ENCODE data around the gene TRIO.

Gene TRIO

GRCh38 chr5:14251733-14252132, 108.6 kb downstream of the TRIO start:
- peak; percentile 12 for DNase-seq

DNA sequence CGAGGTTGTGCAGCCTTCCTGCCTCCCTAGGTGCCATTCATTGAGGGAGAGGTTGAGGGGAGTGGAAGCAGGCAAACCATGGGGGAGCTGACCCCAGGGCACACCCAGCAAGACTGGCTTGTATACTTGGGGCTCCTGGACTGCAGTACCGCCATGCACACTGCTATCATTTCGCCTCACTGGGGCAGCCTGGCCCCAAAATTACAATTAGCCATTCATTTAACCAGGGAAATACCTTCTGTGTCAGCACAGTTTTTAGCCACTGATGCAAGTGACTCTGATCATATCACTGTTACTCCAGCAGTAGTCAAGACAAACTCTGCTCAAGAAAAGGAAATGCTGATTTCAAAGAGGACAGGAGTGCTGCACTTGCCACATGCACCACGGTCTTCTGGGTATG, 109.7 kb downstream of the TRIO start:
- no peak for DNase-seq

- DNase-seq: no peak
Observed at GRCh38 chr5:14254686-14255085, 111.5 kb downstream of the TRIO start.

DNA sequence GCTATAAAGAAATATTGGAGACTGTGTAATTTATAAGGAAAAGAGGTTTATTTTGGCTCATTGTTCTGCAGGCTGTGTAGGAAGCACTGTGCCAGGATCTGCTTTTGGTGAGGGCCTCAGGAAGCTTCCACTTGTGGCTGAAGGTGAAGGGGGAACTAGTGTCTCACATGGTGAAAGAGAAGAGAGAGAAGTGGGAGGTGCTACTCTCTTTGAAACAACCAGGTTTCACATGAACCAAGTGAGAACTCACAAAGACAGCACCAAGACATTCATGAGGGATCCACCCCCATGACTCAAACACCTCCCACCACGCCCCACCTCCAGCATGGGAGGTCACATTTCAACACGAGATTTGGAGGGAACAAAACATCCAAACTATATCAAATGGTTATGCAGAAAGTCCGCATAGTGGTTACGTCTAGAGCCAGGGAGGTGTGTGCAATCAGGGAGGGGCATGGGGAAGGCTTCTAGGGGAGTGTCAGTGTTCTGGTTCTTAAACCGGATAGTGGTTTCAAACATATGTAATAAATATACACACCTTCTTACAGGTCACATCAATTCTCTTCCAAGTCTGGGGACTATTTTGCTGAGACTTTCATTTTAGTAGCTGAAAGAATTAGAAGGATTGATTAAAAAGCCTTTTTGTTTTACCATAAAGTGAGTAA, 113.0 kb downstream of the TRIO start:
- no peak for DNase-seq

DNA sequence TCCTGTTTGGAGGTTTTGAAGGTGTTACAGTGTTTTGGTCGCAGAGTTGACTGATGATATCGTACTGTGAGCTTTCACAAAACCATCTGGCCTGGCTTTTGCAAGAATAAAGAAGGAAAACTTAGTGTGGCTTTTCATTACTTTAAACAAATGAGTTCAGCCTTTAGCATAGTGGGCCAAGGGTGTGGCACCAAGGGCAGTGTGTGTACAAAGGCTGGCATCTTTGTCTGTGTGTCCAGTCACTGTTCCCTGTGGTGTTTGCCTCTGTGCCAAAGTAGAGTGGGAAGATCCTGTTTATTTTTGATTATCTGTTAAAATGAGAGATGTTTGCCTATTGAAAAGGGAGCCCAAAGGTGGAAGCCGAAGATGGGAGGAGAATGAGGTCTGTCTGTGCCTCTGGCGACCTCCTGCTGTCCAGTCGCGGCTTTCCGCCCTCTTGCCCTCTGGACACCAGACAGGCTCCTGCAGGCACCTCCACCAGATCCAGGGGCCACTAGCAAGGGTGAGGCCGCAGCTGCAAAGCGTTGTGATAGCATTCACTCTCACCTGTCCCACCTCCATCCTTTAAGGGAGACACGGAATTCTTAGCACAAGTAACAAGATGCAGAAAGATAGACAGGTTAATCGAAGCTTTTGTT, 113.7 kb downstream of the TRIO start:
- no peak for DNase-seq

DNA sequence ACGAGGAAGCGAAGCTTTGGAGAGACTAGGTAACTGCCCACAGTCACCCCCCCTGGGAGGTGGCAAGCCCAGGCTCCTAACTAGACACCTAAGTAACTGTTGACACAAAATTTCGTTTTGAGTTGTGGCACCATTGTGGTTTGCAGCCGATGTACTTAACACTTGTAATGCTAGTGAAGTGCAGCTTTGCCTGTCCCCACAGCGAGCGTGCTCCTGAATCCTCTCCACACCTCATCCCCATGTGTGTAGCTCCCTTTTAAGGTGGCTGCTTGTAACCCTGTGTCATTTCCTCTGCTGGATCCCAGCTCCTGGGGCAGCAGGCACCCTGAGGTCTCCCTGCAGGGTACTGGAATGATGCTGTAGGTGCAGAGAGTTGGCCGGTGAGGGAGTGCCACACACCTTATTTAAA, 114.9 kb downstream of the TRIO start:
- peak; percentile 10 for DNase-seq

GRCh38 chr5:14258840-14259239, 115.7 kb downstream of the TRIO start:
- DNase-seq: no peak

DNA sequence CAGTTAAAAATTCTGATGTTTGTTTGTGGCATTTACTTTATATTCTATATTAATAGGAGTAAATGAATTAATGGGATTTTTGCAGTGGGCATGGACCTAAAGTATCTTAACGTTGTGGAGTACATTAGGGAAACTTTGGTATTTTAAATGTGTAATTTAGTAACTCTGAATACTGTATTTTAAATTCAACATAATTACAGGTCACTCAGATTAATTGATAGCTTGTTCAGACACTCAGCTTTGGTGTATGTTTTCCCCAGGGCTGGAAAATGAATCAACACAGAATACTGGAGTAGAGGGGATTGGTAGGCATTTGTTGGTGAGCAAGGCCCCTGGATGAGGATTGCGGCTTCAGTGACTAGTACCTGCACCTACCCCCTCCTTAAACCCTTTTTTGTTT, 117.5 kb downstream of the TRIO start:
- no peak for DNase-seq

DNA sequence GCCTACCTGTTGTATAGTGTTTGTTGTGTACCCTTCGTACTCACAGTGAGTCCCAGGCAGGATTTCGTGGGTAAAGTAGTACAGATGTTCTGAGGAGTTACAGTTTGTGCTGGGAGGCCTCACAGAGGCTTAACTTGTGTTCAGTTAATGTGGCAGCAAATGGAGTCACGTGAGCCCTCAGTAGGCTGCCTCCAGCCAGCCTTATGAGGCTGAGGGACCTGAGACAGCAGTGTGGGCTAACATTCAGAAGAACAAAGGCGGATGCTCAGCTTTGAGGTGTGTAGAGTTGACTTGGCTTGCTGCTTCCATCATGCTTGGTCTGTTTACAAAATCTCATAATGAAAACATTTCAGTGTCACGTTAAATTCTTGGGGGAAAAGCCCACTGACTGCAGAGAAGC, 118.1 kb downstream of the TRIO start:
- DNase-seq: no peak

- DNase-seq: no peak
Observed at GRCh38 chr5:14261856-14262611, 118.9 kb downstream of the TRIO start.

- DNase-seq: no peak
Observed at GRCh38 chr5:14263113-14263512, 120.0 kb downstream of the TRIO start.

DNA sequence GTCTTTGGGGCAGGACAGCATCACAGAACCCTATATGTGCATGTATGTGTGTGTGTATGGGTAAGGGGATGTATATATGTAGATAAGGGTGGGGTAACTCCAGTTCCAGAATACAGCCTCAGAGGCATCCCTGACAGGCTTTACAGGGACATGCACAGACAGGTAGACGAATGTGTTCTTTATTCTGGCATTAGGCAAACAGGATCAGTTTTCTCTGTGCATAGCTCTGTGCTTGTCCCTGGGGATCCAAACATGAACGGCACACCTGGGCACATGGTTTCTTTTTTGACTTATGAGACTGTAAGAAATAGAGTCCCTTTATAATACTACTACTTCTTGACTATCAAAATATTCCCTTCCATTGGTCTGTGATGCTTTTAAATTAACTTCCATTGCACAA, 120.6 kb downstream of the TRIO start:
- no peak for DNase-seq

DNA sequence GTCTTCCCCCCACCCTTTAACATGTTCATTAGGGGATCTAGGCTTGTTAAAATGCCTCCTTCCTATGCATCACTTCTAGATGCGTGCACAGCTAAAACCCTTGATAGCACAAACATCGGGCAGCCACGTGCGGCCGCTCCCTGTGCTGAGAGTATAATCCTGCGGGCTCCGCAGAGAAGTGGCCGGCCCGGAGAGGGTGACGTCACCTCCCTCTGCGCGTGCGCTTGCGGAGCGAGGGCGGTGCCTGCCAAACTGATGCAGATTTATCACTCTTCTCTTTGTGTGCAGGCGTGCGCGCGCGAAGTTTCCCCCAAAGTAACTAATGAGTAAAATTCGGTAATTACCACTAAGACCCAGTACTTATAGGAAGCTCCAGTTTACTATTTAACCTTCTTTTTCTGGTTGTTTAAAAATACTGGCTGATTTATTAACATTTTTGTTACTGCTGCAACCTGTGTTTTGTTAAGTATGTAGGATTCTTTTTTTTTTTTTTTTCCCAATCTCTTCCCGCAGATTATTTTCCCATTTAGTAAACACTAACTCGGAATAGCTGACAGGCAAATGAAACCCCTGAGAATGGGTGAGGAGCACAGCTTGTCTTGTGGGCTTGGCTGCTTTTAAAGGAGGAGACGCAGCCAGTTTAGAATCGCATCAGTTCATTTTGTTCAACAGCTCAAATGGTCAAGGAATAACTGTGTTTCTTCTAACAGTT, 121.6 kb downstream of the TRIO start:
- peak; percentile 77 for DNase-seq

DNA sequence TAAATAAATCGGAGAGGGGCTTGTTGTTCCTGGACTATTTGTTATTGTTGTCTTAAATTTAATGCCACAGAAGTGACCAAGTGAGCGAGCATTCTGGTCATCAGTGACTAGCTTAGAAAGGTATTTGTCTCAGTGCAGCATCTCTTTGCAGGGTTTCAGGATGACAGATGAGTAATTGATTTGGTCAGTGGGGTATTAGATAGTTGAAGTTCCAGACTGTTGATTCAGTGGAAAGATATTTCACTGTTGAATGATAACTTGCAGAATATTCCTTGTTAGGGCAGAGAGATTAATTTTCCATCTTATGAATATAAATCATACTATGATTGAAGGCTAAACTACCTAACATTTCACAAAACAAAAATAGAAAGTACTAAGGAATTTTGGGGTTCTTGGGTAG, 122.4 kb downstream of the TRIO start:
- no peak for DNase-seq

- no peak for DNase-seq
Observed at GRCh38 chr5:14266171-14266570, 123.0 kb downstream of the TRIO start.

GRCh38 chr5:14266686-14267085, 123.5 kb downstream of the TRIO start:
- DNase-seq: no peak

GRCh38 chr5:14267166-14267838, 124.2 kb downstream of the TRIO start:
- no peak for DNase-seq

- DNase-seq: no peak
Observed at GRCh38 chr5:14267991-14268708, 125.0 kb downstream of the TRIO start.

DNA sequence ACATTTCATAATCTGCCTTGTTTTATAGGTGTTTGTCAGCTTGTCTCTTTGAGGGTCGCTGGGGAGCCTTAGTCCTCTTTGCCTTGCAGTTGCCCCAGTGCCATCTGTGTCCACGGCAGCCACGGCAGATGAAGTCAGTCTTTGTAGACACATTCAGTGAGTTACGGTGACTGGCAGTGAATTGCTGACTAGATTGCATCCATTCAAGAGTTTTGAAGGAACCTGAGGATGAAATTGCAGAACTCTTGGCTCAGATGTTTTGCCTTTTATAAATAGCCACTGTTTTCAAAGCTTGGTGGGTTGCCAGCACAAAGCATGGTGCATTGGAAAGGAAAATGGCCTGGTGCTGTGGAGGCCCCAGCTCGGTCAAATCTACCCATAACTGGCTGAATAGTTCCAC, 125.6 kb downstream of the TRIO start:
- no peak for DNase-seq

DNA sequence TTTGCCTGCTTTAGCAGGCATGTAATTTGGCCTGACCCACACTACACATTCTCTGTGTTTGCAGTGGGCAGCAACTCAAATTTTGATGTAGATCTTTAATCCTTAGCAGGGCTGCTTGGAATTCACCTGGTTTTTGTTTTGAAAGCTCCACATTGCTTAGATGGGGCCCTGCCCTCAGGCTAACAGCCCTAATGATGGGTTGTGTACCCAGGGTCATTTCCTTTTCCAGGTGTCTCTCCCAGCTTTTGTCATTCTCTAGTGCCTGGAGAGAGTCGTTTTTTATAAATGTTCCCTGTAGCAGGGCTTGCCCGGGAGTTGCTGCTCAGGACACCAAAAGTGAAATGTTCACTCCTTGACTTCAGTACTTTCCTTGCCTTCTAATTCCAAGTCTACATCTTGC, 126.3 kb downstream of the TRIO start:
- no peak for DNase-seq

DNA sequence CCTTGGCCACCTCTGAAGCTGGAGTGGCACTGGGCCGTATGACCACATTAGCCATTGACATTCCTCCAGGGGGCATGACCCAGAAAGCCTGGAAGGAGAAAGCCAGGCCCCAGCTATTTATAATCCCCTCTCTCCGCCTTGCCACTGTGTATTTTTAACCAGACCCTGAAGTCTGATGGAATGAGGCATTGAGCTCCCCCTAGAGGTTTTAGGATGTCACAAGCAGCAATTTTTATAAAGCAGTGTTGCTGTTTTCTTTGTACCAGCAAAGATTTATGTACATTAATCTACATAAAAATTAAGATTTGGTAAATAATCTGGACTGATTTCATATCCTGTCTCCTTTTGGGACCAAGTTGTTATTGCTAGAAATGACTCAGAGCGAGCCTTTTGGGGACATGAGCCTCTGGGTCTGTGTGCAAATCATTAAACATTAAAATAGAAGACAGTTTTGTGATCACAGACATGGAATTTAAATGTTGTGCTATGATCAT, 127.1 kb downstream of the TRIO start:
- peak; percentile 37 for DNase-seq

DNA sequence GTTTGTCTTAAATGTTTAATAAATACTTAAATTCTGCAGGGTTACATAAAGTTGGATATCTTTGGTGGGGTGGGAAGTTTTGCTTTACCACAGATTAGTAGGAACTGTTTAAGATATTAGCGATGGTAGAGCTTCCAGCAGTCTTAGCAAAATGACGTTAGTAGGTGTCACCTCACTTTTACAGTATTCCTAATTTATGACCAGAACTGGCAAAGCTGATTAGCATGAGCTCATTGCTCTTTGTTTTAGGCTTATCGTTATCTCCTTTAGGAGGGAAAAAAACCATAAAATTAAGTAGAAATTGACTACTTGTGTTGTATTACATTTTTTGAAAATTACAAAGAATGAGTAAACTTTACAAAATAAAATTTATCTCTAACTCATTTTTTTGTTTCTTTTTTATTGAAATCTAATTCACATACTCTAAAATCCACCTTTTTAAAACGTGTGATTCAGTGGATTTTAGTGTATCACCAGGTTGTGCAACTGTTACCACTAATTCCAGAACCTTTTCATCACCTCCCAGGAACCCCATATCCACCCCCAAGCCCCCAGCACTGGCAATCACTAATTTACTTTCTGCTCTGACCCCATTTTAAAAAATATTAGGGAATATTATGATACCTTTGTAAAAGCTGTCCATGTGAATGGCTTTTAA, 129.5 kb downstream of the TRIO start:
- no peak for DNase-seq
